K562 (cell line): Measurements from ENCODE around the gene PRCC. TPM values are rescaled to one million over a fixed set of nuclear protein-coding genes. Genes with fewer than 3 reads are reported as not detected.

Experiments
- CREM ChIP-seq: IDR thresholded peaks from 2 replicates; pipeline ENCODE4 v1.6.1; 2014; ENCODE audit warnings: antibody characterized with exemption, low read depth
- HNRNPLL ChIP-seq: fragments of 200-400 bp; formaldehyde crosslinking; IDR thresholded peaks from 2 replicates; pipeline ENCODE4 v1.6.1; 2017; ENCODE audit warnings: low read length, low read depth, mild to moderate bottlenecking; ENCODE audit not compliant: poor library complexity, severe bottlenecking
- KAT8 ChIP-seq: fragments of 450-650 bp; IDR thresholded peaks from 2 replicates; pipeline ENCODE4 v1.6.1; 2016; ENCODE audit warnings: low read depth, mild to moderate bottlenecking
- NFIC ChIP-seq: fragments of 450-650 bp; IDR thresholded peaks from 2 replicates; pipeline ENCODE4 v1.6.1; 2017; ENCODE audit warnings: mild to moderate bottlenecking, inconsistent platforms
- NRF1 ChIP-seq, 2 experiments: fragments of 450-650 bp; IDR thresholded peaks in 1 of 2; conservative IDR thresholded peaks in 1 of 2; 2 replicates each; pipeline ENCODE4 v1.6.1; 2014; ENCODE audit warnings: mild to moderate bottlenecking in 2 of 2
- SMAD4 ChIP-seq: fragments of 250-450 bp; sonication (Bioruptor Pico); conservative IDR thresholded peaks from 2 replicates; pipeline ENCODE4 v1.8.0; 2021; ENCODE audit warnings: inconsistent platforms, mild to moderate bottlenecking, moderate library complexity
- SMC3 ChIP-seq: conservative IDR thresholded peaks from 2 replicates; pipeline ENCODE4 v1.6.1; 2011; ENCODE audit warnings: low read depth, low read length, improper control_type of control experiment; ENCODE audit not compliant: insufficient read depth
- SNIP1 ChIP-seq: fragments of 450-650 bp; IDR thresholded peaks from 2 replicates; pipeline ENCODE4 v1.7.1; 2017; ENCODE audit warnings: low read depth, mild to moderate bottlenecking
- SPI1 ChIP-seq: IDR thresholded peaks from 2 replicates; pipeline ENCODE4 v1.6.1; 2011; ENCODE audit warnings: low read depth, low read length, control low read depth, borderline replicate concordance
- XRCC5 ChIP-seq: fragments of 200-400 bp; formaldehyde crosslinking; IDR thresholded peaks from 2 replicates; pipeline ENCODE4 v1.6.1; 2017; ENCODE audit warnings: low read depth, mild to moderate bottlenecking, low read length
- ZNF780A ChIP-seq: fragments of 250-450 bp; sonication (Bioruptor Pico); IDR thresholded peaks from 2 replicates; pipeline ENCODE4 v1.5.0; 2021; ENCODE audit warnings: mild to moderate bottlenecking
- polyA plus RNA-seq, 8 experiments: library from polyadenylated mRNA; depleted of rRNA in 4 of 8; stranded (reverse) in 5 of 8; unstranded in 3 of 8; fragments of >200 nt; fragmentation: Nextera tagmentation in 2 of 8; fragmentation: Illumina TruSeq in 1 of 8; extraction: Ambion mirVana in 2 of 8; extraction: Trizol in 1 of 8; gene quantifications; 2 replicates each; pipeline versions ENCODE4 v1.2.1 to v1.2.3, GENCODE V29; 2011 to 2014; ENCODE audit warnings: inconsistent platforms in 1 of 8, missing spikeins in 1 of 8
- total RNA-seq, 7 experiments: library from RNA; depleted of rRNA in 6 of 7; stranded (reverse); fragments of >200 nt in 6 of 7; fragmentation: Illumina TruSeq in 2 of 7; extraction: Trizol in 2 of 7; gene quantifications; 2 replicates each; pipeline versions ENCODE4 v1.2.1 to v1.2.3, GENCODE V29; 2011 to 2021; ENCODE audit warnings: low replicate concordance in 1 of 7
- TF ChIP-seq, protein P1 (sequence below): fragments of 200-600 bp; sonication (generic); IDR thresholded peaks from one replicate; pipeline ENCODE4 v1.6.1; 2012; ENCODE audit warnings: mild to moderate bottlenecking, low read depth, low read length, inconsistent platforms
- TF ChIP-seq, protein P2 (sequence below): fragments of 450-650 bp; conservative IDR thresholded peaks from 2 replicates; pipeline ENCODE4 v1.6.1; 2016; ENCODE audit warnings: missing genetic modification characterization, low read depth, mild to moderate bottlenecking, missing compliant biosample characterization, moderate library complexity
- TF ChIP-seq, protein P3 (sequence below): fragments of 450-650 bp; IDR thresholded peaks from 2 replicates; pipeline ENCODE4 v1.6.1; 2018; ENCODE audit warnings: mild to moderate bottlenecking, low read depth; ENCODE audit not compliant: partially characterized antibody

Gene PRCC
- total and polyA plus RNA-seq, 9 of the 15 experiments (the other 6 are each of a cell fraction or from before 2014, with no cell fraction given) = 23.9 to 201 (median 41.1) TPM

DNA sequence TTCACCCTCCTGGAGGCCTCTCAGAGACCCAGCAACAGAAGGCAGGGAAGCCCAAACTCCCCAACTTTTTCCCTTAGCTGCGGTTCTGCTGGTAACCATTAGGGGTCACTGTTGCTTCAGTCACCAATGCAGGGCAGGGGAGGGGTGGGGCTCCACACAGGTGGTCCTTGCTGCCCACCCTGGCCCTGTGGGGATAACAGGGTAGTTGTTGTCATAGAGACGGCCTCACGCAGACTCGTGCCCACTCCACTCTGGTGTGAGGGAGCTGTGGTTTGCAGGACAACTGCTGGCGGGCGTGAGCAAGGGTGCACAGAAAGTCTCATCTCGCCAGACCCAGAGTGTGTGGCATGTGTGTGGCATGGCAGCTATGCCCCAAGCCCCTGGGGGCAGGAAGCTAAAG is 71.6 kb downstream of the PRCC start (continued):
- TF ChIP-seq, protein P1, sequence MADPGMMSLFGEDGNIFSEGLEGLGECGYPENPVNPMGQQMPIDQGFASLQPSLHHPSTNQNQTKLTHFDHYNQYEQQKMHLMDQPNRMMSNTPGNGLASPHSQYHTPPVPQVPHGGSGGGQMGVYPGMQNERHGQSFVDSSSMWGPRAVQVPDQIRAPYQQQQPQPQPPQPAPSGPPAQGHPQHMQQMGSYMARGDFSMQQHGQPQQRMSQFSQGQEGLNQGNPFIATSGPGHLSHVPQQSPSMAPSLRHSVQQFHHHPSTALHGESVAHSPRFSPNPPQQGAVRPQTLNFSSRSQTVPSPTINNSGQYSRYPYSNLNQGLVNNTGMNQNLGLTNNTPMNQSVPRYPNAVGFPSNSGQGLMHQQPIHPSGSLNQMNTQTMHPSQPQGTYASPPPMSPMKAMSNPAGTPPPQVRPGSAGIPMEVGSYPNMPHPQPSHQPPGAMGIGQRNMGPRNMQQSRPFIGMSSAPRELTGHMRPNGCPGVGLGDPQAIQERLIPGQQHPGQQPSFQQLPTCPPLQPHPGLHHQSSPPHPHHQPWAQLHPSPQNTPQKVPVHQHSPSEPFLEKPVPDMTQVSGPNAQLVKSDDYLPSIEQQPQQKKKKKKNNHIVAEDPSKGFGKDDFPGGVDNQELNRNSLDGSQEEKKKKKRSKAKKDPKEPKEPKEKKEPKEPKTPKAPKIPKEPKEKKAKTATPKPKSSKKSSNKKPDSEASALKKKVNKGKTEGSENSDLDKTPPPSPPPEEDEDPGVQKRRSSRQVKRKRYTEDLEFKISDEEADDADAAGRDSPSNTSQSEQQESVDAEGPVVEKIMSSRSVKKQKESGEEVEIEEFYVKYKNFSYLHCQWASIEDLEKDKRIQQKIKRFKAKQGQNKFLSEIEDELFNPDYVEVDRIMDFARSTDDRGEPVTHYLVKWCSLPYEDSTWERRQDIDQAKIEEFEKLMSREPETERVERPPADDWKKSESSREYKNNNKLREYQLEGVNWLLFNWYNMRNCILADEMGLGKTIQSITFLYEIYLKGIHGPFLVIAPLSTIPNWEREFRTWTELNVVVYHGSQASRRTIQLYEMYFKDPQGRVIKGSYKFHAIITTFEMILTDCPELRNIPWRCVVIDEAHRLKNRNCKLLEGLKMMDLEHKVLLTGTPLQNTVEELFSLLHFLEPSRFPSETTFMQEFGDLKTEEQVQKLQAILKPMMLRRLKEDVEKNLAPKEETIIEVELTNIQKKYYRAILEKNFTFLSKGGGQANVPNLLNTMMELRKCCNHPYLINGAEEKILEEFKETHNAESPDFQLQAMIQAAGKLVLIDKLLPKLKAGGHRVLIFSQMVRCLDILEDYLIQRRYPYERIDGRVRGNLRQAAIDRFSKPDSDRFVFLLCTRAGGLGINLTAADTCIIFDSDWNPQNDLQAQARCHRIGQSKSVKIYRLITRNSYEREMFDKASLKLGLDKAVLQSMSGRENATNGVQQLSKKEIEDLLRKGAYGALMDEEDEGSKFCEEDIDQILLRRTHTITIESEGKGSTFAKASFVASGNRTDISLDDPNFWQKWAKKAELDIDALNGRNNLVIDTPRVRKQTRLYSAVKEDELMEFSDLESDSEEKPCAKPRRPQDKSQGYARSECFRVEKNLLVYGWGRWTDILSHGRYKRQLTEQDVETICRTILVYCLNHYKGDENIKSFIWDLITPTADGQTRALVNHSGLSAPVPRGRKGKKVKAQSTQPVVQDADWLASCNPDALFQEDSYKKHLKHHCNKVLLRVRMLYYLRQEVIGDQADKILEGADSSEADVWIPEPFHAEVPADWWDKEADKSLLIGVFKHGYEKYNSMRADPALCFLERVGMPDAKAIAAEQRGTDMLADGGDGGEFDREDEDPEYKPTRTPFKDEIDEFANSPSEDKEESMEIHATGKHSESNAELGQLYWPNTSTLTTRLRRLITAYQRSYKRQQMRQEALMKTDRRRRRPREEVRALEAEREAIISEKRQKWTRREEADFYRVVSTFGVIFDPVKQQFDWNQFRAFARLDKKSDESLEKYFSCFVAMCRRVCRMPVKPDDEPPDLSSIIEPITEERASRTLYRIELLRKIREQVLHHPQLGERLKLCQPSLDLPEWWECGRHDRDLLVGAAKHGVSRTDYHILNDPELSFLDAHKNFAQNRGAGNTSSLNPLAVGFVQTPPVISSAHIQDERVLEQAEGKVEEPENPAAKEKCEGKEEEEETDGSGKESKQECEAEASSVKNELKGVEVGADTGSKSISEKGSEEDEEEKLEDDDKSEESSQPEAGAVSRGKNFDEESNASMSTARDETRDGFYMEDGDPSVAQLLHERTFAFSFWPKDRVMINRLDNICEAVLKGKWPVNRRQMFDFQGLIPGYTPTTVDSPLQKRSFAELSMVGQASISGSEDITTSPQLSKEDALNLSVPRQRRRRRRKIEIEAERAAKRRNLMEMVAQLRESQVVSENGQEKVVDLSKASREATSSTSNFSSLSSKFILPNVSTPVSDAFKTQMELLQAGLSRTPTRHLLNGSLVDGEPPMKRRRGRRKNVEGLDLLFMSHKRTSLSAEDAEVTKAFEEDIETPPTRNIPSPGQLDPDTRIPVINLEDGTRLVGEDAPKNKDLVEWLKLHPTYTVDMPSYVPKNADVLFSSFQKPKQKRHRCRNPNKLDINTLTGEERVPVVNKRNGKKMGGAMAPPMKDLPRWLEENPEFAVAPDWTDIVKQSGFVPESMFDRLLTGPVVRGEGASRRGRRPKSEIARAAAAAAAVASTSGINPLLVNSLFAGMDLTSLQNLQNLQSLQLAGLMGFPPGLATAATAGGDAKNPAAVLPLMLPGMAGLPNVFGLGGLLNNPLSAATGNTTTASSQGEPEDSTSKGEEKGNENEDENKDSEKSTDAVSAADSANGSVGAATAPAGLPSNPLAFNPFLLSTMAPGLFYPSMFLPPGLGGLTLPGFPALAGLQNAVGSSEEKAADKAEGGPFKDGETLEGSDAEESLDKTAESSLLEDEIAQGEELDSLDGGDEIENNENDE = no peak
- TF ChIP-seq NRF1 (conservative IDR thresholded peaks at IDR 0.05 in 1 of 2, IDR thresholded peaks at IDR 0.05 in 1 of 2) (no peak), ZNF780A (CRISPR knock-in tag) (no peak), SMAD4 (CRISPR knock-in tag) (no peak), SPI1 (no peak), SMC3 (peak; percentile 86), CREM (no peak), NFIC (no peak), XRCC5 (peak; percentile 74; the same call in 1 of the 2 replicates), KAT8 (no peak), HNRNPLL (no peak), SNIP1 (no peak)
- TF ChIP-seq, protein P2, sequence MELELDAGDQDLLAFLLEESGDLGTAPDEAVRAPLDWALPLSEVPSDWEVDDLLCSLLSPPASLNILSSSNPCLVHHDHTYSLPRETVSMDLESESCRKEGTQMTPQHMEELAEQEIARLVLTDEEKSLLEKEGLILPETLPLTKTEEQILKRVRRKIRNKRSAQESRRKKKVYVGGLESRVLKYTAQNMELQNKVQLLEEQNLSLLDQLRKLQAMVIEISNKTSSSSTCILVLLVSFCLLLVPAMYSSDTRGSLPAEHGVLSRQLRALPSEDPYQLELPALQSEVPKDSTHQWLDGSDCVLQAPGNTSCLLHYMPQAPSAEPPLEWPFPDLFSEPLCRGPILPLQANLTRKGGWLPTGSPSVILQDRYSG (tag) = no peak
- TF ChIP-seq, protein P3, sequence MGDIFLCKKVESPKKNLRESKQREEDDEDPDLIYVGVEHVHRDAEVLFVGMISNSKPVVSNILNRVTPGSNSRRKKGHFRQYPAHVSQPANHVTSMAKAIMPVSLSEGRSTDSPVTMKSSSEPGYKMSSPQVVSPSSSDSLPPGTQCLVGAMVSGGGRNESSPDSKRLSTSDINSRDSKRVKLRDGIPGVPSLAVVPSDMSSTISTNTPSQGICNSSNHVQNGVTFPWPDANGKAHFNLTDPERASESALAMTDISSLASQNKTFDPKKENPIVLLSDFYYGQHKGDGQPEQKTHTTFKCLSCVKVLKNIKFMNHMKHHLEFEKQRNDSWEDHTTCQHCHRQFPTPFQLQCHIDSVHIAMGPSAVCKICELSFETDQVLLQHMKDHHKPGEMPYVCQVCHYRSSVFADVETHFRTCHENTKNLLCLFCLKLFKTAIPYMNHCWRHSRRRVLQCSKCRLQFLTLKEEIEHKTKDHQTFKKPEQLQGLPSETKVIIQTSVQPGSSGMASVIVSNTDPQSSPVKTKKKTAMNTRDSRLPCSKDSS = no peak
